Activated CD8-positive, alpha-beta memory T cell treated with anti-CD3 and anti-CD28 coated beads, Interleukin-2, amount 50 U/mL, for 1 hour (primary cell): ENCODE data around the gene LIMK2.
A peak's percentile ranks its signal among the peaks of the same experiment; 100 is the strongest.
"Not testable (repeated sequence)": the region's sequence is repeated elsewhere in the genome, so short reads cannot be mapped to it uniquely, and the experiment has no call there.

Source experiments
- DNase-seq: peaks from one replicate; pipeline ENCODE4 v3.0.0-alpha.2; 2020; ENCODE audit errors: extremely low read depth

Gene LIMK2

DNA sequence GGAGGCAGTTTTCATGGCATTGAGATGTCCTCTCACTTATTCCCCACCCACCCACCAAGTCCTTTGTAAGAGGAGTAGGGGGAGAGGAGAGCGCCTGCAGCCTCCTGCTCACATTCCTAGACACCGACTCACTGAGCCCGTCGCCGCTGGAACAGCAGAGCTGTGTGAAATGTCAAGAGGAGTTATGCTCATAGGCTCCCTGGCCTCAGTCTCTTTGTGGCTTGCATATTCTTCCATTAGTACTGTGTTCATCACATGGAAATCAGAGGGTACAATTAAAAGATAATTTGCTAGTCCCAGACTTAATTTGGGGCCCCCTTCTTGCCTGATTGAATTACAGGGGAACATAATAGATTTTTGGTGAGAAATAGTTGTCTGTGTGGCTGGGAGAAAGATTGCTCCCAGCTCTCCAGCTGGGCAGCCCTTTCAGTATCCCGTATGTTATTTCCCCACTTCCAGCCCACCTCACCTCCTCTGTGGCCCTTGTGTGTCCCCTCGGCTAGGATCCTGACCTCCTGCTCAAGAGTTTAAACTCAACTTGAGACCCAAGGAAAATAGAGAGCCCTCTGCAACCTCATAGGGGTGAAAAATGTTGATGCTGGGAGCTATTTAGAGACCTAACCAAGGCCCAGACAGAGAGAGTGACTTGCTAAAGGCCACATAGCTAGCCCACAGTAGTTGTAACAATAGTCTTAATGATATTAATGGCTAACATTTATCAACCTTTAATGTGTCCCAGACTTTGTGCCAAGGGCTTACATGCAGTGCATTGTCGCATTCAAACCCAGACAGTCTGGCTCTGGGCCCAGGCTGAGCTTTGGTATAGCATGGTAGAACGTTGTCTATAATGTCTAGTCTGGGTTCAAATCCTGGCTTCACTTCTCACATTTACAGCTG is 32.2 kb downstream of the LIMK2 start:
- no peak for DNase-seq

DNA sequence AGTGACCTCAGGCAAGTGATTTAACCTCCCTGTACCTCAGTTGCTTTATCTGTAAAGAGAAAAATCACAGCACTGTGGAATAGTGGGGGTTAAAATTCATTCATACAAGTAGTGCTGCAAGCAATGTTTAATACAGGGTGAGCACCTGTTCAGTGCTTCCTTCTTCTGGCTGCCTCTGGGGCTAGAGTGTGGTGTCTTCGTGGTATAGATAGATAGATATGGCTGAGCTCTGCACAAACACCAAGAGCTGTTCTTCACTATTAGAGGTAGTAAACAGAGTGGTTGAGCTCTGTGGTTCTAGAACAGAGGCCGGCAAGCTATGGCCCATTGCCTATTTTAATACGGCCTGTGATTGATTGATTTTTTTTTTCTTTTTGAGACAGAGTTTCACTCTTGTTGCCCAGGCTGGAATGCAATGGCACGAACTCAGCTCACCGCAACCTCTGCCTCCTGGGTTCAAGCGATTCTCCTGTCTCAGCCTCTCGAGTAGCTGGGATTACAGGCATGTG is 32.9 kb downstream of the LIMK2 start:
- no peak for DNase-seq

DNA sequence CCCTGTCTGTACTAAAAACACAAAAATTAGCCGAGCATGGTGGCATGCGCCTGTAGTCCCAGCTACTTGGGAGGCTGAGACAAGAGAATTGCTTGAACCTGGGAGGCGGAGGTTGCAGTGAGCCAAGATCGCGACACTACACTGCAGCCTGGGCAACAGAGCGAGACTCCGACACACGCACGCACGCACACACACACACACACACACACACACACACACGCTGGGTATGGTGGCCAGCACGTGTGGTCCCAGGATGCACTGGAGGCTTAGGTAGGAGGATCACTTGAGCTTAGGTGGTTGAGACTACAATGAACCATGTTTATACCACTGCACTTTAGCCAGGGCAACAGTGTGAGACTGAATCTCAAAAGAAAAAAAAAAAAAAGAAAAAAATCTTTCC is 33.9 kb downstream of the LIMK2 start:
- not testable (repeated sequence) for DNase-seq

DNA sequence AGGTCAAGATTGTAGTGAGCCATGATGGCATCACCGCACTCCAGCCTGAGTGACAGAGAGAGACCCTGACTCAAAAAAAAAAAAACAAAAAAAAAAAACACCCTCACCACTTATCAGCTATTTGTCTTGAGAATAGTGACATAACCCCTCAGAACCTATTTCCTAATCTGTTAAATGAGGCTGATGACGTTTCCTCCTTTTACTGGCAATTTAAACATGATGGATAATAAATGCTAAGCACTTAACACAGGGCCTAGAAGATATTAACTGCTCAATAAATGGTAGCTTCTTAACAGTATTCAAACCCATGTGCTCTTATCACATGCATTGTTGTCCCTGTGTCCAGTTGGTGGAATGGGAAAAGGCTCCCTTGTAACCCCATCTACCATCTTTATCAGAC is 34.6 kb downstream of the LIMK2 start:
- no peak for DNase-seq

DNA sequence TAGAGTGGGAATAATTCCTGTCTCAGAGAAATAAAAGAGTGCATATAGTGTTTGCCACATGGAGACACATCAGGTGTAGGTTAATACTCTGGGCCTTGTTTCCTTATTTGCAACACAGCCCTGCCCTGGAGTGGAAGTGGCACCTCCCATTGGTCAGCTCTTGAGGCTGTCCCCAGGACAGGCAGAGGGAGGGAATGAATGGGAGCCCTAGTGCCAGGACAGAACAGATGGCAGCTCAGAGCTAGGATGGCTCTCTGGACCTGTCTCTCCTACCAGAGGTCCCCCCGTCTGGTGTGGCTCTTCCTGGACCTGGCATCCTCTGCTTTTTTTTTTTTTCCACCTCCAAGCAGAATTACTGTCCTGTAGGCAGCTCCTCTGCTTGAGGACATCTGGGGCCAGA is 35.6 kb downstream of the LIMK2 start:
- DNase-seq, result no peak

DNA sequence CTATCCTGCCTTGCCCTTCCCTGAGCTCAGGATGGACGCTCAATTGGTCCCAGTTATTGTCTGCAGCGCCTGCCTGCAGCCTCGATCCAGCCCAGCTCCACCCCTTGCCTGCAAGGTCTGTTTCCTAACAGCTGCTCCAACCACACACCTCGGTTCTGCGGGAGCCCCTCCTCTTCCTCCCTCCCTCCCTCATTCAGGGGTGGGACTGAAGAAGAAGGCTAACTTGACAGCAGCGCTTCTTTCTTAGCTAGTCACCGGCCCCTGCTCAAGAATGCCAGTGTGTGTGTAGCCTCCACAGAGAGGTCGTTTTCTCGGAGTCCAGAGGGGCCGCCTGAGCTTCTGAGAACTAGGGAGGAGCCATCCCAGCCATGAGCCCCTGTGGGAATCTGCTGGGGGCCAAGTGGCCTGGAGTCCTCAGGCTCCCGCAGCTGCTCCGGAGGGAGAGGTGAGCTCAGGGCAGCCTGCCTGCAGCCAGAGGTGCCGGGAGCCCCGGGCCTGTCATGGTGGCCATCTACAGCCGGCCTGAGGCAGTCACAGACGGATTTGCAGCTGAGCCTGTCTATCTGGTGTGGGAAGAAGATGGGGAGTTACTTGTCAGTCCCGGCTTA is 36.1 kb downstream of the LIMK2 start:
- peak; percentile 30 for DNase-seq

DNA sequence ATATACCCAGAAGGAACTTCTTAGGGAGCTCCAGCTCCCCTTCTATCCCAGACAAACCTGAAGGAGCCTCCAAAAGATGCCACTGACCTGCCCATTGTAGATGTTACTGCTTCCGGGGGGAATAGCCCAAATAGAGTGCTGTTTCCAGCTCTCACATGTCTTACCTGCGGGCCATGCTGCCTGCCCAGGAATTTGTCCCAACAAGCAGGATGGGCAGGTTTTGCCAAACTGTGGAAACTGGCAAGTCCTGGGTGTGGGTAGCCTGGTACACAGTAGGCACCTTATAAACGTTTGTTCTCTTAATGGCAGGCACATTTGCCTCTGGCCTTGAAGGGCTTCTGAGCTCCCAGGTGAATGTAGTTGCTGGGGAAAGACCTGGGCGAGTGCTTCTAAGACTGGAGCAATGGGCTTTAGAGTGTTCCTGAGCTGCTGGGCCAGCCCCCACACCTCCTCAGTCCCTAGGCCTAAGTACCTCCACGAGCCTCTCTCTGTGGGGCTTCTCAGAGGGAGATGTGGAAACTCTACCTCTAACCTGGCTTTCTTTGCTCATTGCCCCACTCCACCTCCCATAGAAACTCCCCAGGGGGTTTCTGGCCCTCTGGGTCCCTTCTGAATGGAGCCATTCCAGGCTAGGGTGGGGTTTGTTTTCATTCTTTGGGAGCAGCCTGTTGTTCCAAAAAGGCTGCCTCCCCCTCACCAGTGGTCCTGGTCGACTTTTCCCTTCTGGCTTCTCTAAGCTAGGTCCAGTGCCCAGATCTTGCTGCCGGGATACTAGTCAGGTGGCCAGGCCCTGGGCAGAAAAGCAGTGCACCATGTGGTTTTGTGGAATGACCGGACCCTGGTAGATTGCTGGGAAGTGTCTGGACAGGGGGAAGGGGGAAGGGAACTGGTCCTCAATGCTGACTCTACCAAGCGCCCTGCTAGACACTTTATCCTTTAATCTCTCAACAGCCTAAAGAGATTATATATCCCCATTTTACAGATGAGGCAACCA is 37.2 kb downstream of the LIMK2 start:
- no peak for DNase-seq

DNA sequence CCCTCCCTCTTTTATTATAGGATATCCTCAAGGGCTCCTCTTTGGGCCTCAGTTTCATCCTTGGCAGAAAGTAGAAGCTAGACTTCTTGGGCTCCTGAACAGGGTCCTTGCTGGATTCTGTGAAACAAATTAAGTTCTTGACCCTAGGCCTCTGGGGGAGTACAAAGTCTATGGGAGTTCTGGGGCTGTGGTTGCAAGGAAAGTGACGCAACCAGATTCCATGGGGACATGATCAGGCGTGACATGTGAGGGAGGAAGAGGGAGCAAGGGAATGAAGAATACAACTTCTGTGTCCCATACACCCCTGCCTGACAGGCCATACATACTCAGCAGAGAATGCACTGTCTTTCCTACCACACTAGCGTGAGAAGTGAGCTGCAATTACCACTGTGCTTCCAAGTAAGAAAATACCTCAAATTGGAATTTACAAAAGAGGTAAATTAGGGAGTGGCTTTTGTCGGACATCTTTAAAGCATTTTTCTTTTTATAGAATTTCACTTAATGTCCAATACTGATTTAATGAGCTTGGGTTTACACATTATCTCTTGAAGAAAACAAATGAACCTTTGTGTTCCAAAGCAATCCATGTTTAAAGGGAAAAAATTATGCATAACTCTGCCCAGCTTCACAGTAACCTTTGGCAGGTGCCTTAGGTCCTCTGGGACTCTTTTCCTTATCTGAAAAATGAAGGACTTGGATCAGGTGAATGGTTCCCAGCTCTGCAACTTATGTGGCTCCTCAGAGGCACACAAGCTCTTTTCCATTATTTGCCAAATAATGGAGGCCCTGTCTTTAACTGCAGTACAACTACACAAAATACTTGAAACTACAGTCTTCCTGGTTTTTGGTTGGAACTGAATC is 38.9 kb downstream of the LIMK2 start:
- DNase-seq, result no peak

DNA sequence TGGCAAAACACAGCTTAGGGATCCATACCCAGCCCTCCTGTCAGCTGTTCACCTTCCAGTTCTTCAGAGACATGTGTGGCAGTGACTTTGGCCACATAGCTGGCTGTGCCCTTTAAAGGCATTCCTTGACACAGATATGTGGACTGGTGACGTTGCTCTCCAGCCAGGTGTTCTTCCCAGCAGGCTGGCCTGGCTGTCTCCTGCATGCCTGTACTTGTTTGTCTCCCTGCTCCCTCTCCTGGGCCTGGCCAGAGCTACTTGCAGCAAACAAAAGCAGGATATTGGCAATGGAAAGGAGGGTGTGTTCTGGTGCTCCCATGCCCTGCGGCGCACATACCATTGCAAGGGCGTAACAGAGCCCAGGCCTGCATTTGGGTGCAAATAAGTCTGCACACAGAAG is 41.9 kb downstream of the LIMK2 start:
- DNase-seq, result no peak

DNA sequence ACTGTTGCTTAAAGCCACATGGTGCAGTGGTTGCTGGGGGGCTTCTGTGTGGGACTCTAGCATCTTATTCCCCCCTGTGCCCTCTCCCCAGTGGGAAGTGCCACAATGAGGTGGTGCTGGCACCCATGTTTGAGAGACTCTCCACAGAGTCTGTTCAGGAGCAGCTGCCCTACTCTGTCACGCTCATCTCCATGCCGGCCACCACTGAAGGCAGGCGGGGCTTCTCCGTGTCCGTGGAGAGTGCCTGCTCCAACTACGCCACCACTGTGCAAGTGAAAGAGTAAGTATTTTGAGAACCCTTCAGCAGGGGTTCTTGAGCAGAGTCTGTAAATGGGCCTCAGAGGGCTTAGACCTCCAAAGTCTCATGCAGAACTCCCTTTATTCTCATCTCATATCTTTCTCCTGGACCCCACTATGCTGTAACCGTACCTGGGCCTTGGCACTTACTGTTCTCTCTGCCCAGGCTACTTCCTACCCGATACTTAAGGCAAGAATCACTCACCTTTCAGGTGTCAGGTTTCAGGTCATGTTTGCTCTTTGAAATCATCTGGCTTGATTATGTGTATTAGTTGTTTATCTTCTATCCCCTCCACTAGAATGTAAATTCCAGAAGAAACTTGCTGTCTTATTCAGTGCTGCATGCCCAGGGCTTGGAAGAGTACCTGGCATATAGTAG is 47.8 kb downstream of the LIMK2 start:
- DNase-seq, result no peak

DNA sequence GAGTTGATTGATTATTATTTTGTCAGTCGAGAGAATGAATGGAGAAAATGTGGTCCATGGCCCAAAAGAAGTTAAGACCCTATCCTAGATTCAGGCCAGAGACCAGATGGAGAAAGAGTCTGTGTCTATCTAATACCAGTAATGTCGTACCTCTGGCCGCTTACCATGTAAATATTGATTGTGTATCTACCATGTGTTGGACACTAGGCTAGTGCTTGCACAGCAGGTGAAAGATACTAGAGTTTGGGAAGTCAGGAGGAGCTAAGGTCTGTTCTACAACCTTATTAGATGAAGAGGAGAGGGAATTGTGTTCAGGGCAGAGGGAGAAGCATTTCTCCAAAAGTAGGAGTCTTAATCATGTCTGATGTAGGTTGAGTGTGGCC is 48.4 kb downstream of the LIMK2 start:
- no peak for DNase-seq

DNA sequence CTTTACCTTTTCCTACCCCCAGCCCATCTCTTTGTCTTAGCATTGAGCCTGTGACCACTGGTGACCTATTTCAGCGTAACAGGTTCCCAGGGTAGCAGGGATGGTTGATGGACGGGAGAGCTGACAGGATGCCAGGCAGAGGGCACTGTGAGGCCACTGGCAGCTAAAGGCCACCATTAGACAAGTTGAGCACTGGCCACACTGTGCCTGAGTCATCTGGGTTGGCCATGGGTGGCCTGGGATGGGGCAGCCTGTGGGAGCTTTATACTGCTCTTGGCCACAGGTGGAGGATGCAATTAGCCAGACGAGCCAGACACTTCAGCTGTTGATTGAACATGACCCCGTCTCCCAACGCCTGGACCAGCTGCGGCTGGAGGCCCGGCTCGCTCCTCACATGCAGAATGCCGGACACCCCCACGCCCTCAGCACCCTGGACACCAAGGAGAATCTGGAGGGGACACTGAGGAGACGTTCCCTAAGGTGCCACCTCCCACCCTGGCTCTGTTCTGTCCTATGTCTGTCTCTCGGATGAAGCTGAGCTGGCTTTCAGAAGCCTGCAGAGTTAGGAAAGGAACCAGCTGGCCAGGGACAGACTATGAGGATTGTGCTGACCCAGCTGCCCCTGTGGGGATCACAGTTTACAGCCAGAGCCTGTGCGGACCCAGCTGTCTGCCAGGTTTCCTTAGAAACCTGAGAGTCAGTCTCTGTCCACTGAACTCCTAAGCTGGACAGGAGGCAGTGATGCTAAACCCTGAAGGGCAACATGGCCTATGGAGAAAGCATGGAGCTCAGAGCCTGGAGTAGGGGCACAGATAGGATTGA is 50.4 kb downstream of the LIMK2 start:
- no peak for DNase-seq

DNA sequence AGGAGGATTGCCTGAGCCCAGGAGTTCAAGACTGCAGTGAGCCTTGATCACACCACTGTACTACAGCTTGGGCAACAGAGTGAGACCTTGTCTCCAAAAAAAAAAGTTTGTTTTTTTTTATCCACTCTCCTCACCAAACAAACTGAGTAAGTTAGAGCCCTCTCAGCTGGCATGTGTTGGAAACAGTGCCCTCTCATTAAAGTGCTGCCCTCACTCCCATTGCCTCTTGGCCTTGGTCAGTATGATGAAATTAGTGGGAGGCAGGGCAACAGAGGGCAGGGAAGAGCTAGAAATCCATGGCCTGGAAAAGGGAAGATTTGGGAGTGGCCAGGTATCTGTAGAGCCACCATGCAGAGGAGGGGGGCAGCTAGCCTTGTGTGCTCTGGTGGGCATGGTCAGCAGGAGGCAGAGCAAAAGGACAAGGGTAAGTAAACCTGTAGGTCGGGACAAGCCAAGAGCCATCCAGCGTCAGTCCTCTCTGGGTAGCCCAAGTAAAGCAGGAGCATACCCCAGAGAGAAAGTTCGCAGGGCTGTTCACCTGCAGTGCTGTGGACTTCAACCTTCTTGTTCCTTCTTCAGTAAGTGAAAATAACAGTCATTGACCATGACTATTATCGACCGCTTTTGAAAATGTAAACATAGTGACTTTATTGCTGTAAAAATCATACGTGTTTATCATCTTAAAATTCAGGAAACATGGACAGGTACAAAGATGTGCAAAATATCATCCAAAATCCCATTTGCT is 52.0 kb downstream of the LIMK2 start:
- DNase-seq, result no peak

DNA sequence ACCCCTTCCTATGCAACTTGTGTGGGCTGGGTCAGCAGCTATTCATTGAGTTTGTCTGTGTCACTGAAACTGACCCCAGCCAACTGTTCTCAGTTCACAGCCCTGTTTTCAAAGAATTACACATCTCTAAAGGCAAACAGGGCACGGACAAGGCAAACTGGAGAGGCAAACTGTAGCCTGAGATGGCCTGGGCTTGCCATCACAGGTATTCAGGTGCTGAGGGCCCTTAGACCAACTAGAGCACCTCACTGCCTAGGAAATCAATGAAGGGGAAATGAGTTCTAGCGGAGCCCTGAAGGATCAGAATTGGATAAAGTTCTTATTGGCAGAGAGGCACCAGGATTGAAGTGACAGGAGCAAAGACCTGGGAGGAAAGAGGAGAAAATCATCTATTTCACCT is 56.2 kb downstream of the LIMK2 start:
- no peak for DNase-seq

DNA sequence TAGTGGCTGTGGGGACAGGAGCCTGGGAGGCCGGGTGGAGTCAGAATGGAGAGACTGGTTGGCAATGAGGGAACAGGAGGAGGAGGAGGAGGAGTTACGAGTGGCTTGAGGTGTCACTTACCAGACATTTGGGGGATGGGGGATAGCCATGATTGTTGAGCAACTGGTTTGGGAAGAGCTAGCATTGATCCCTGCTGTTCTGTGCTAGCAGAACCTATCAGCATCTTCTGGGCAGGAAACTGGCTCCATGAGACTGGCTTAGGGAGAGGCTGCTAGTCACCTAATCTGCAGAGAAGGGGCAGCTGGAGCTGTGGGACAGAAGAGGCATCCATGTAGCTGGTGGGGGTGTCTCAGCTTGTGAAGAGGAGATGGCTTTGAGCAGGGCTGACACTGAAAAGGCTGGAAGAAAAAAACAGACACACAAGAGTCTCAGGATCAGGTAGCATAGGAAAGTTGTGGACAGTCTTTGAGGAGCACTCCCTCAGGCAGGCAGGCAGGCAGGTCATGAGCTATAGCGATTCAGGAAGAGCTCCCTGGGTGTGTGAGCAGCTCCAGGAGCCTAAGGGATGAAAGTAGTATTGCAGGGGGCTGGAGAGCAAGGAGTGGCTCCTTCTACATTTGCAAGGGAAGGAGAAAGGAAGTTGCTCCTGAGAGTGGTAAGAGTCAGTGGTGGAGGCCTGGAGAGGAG is 57.9 kb downstream of the LIMK2 start:
- DNase-seq, result no peak

DNA sequence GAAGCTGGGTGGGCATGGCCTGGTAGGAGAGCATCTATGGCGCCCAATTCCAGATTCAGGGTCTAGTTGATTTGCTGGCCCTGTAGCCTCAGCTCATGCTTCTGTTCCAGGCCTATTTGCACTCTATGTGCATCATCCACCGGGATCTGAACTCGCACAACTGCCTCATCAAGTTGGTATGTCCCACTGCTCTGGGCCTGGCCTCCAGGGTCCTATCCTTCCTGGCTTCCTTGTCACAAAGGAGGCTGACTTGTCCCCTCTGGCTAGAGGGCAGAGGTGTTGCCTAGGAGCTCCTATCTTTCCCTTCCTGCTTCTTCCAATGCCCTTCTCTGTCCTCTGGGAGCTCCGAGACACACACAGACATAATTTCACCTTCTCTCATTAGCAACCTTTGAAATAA is 58.9 kb downstream of the LIMK2 start:
- no peak for DNase-seq

DNA sequence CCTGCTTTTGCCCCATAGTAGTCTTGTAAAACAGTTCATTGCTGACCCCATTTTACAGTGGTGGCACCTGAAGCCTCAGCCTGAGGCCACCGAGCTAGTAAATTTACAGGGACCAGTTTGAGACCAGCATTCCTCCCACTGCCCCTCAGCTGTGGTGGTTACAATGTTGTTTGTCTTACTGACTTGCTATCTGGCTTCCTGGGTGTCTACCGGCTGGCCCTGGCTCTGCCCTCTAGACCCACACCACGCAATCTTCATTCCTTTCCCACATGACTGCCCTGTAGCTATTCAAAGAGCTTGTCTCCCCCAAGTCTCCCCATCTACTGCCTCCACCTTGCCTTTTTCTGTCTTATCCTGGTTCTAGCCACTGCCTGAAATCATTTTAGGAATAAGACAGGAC is 59.4 kb downstream of the LIMK2 start:
- no peak for DNase-seq
